Sciatic nerve (tissue), 2 donors: ENCODE results near the gene SLC25A21. TPM values are rescaled to one million over a fixed set of nuclear protein-coding genes. Genes with fewer than 3 reads are reported as not detected.
"Not testable (repeated sequence)": the region's sequence is repeated elsewhere in the genome, so short reads cannot be mapped to it uniquely, and the experiment has no call there.

Experiments used
- ATAC-seq: fragments of 200-7000 bp; cut with Tn5 transposase; one replicate; pipeline ENCODE4 v1.9.1; 2020; ENCODE audit warnings: mild to moderate bottlenecking, moderate library complexity
- DNase-seq: peaks from one replicate; pipeline ENCODE4 v3.0.0-alpha.2; 2020; ENCODE audit warnings: low spot score
- intact Hi-C: fragments of 100-400 bp; cut with DNase I; formaldehyde crosslinking; loops from one replicate; pipeline ENCODE4 v1.14.2; 2022
- total RNA-seq: library from RNA; stranded (reverse); fragmentation: NEBNext Ultra II Directional; extraction: Animal tissue kit (Norgen Biotek cat#: 25700); gene quantifications from one replicate; pipeline ENCODE4 v1.2.1, GENCODE V29; 2021
- donor health status: DM: no; HTN: no; CAD: no.
- donor health status: DM: no; HTN: no; CAD: no.

SLC25A21 gene
- total RNA-seq, 1 donor from 2014 or later = 1.4 TPM

- intact Hi-C loops = no loop called here
- DNase-seq = no peak
- no peak for ATAC-seq
These were observed 148.4 kb downstream of the SLC25A21 start for GRCh38 chr14:37023875-37024565.

GRCh38 chr14:37021390-37021789 lies 151.0 kb downstream of the SLC25A21 start:
- intact Hi-C loops = no loop called here
- DNase-seq (no peak), ATAC-seq (no peak)

- DNase-seq (no peak), ATAC-seq (no peak)
- intact Hi-C loops = no loop called here
These were observed 152.9 kb downstream of the SLC25A21 start for GRCh38 chr14:37019488-37019887.

- intact Hi-C loops = no loop called here
These were observed 153.7 kb downstream of the SLC25A21 start for GRCh38 chr14:37018571-37019240.

GRCh38 chr14:37013078-37013477 lies 159.3 kb downstream of the SLC25A21 start:
- DNase-seq (no peak), ATAC-seq (no peak)
- intact Hi-C loops = no loop called here

More at GRCh38 chr14:37018571-37019240, 153.7 kb downstream of the SLC25A21 start:
- ATAC-seq = no peak
- DNase-seq = no peak

GRCh38 chr14:36998686-36999085 lies 173.7 kb downstream of the SLC25A21 start:
- DNase-seq = no peak
- no peak for ATAC-seq
- intact Hi-C loops = no loop called here

GRCh38 chr14:36997843-36998242 lies 174.6 kb downstream of the SLC25A21 start:
- ATAC-seq = no peak

GRCh38 chr14:36996857-36997590 lies 175.4 kb downstream of the SLC25A21 start:
- ATAC-seq (no peak), DNase-seq (no peak)
- intact Hi-C loops = no loop called here

More at GRCh38 chr14:36997843-36998242, 174.6 kb downstream of the SLC25A21 start:
- no peak for DNase-seq
- intact Hi-C loops = no loop called here

- intact Hi-C loops = no loop called here
- ATAC-seq = no peak
- DNase-seq = no peak
These were observed 176.1 kb downstream of the SLC25A21 start for GRCh38 chr14:36996133-36996856.

GRCh38 chr14:36989806-36990205 lies 182.6 kb downstream of the SLC25A21 start:
- intact Hi-C loops = no loop called here
- no peak for ATAC-seq
- DNase-seq = no peak

- ATAC-seq = peak; percentile 51
- intact Hi-C loops = no loop called here
- no peak for DNase-seq
These were observed 183.4 kb downstream of the SLC25A21 start for GRCh38 chr14:36988989-36989388.

- DNase-seq = no peak
- intact Hi-C loops = no loop called here
- ATAC-seq = no peak
These were observed 183.8 kb downstream of the SLC25A21 start for GRCh38 chr14:36988568-36988967.

- intact Hi-C loops = no loop called here
- ATAC-seq (no peak), DNase-seq (no peak)
These were observed 186.0 kb downstream of the SLC25A21 start for GRCh38 chr14:36986407-36986806.

- ATAC-seq (no peak), DNase-seq (no peak)
- intact Hi-C loops = loop anchor here (2.0 kb wide), 1 partner anchor 25 kb away; no protein-coding TSS in a partner anchor
These were observed 190.4 kb downstream of the SLC25A21 start for GRCh38 chr14:36981832-36982529.

- intact Hi-C loops, DNase-seq, ATAC-seq: not testable (repeated sequence)
These were observed 192.0 kb downstream of the SLC25A21 start for GRCh38 chr14:36980413-36980812.

GRCh38 chr14:36979863-36980262 lies 192.5 kb downstream of the SLC25A21 start:
- ATAC-seq = no peak
- intact Hi-C loops = no loop called here
- no peak for DNase-seq

- intact Hi-C loops = no loop called here
- ATAC-seq = no peak
- no peak for DNase-seq
These were observed 195.8 kb downstream of the SLC25A21 start for GRCh38 chr14:36976571-36977023.

- ATAC-seq (no peak), DNase-seq (no peak)
- intact Hi-C loops = no loop called here
These were observed 196.6 kb downstream of the SLC25A21 start for GRCh38 chr14:36975834-36976233.

GRCh38 chr14:36974985-36975384 lies 197.4 kb downstream of the SLC25A21 start:
- DNase-seq (no peak), ATAC-seq (no peak)
- intact Hi-C loops = no loop called here
